ENCODE results near the gene BMPER.

Gene BMPER

DNA sequence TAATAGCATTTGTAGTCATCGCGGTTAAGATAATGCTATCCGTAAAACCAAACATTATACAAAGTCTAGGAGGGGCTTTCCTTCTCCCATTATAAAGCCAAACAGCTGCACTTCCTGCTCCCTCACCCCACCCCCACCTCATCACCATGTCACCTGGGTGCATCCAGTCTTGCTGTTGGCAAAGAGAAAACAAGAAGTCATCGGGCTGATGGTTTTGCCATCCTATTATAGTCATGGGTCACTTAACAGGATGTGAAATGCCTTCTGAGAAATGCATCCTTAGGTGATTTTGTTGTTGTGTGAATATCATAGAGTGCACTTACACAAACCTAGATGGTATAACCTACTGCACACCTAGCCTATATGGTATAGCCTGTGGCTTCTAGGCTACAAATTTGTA, 157.0 kb downstream of the BMPER start:
- Histone ChIP-seq H3K9me2 (replicated peaks; ENCODE audit: insufficient read depth, low read length) (no peaks in the 10 kb centered on the region), H2AFZ (ENCODE audit: low read depth, low read length, severe bottlenecking) (no peak overlapping the region), H3K4me2 (ENCODE audit: low read depth, low read length, poor library complexity, severe bottlenecking) (no peak overlapping the region), H3K36me3 (ENCODE audit: low read length) (no peaks in the 10 kb centered on the region), H3K79me2 (ENCODE audit: insufficient read depth, low read length) (no peaks in the 10 kb centered on the region), H3K9ac (ENCODE audit: low read length) (no peak overlapping the region), H4K20me1 (ENCODE audit: low read depth, low read length) (no peaks in the 10 kb centered on the region), H3K27me3 (ENCODE audit: low read length) (no peaks in the 10 kb centered on the region), H3K4me3 (ENCODE audit: insufficient read depth, low read length, poor library complexity, severe bottlenecking) (no peak overlapping the region), H3K27ac (ENCODE audit: low read depth, low read length) (no peak overlapping the region), H3K9me3 (ENCODE audit: insufficient read depth, low read length) (no peaks in the 10 kb centered on the region), H3F3A (ENCODE audit: insufficient read depth) (no peaks in the 10 kb centered on the region)
- TF ChIP-seq, protein P1, sequence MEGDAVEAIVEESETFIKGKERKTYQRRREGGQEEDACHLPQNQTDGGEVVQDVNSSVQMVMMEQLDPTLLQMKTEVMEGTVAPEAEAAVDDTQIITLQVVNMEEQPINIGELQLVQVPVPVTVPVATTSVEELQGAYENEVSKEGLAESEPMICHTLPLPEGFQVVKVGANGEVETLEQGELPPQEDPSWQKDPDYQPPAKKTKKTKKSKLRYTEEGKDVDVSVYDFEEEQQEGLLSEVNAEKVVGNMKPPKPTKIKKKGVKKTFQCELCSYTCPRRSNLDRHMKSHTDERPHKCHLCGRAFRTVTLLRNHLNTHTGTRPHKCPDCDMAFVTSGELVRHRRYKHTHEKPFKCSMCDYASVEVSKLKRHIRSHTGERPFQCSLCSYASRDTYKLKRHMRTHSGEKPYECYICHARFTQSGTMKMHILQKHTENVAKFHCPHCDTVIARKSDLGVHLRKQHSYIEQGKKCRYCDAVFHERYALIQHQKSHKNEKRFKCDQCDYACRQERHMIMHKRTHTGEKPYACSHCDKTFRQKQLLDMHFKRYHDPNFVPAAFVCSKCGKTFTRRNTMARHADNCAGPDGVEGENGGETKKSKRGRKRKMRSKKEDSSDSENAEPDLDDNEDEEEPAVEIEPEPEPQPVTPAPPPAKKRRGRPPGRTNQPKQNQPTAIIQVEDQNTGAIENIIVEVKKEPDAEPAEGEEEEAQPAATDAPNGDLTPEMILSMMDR (IDR thresholded peaks at IDR 0.05; ENCODE audit: insufficient read depth, low read length, poor library complexity, severe bottlenecking): no peak
- no peak for TF ChIP-seq EZH2phosphoT487 (conservative IDR thresholded peaks at IDR 0.05; ENCODE audit: low read length)

DNA sequence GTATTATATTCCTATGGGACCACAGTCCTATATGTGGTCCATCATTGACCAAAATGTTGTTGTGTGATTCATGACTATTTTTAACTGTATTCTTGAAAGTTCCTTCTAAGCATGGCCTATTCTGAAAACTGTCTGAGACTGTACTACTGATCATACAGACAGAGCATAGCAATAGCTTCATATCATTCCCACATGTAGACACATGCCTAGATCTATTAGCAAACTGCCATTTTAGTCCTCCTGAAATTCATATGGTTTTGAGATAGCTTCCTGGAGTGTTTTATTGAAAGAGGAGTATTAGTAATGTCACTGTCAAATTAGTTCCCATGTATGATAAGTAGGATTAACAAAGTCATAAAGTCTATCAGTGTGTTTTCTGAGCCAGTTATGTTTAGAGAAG, 157.5 kb downstream of the BMPER start:
- Histone ChIP-seq H4K20me1 (ENCODE audit: low read depth, low read length) (no peaks in the 10 kb centered on the region), H2AFZ (ENCODE audit: low read depth, low read length, severe bottlenecking) (no peak overlapping the region), H3K4me3 (ENCODE audit: insufficient read depth, low read length, poor library complexity, severe bottlenecking) (no peak overlapping the region), H3F3A (ENCODE audit: insufficient read depth) (no peaks in the 10 kb centered on the region), H3K27ac (ENCODE audit: low read depth, low read length) (no peak overlapping the region), H3K9me2 (replicated peaks; ENCODE audit: insufficient read depth, low read length) (no peaks in the 10 kb centered on the region), H3K4me2 (ENCODE audit: low read depth, low read length, poor library complexity, severe bottlenecking) (no peak overlapping the region), H3K36me3 (ENCODE audit: low read length) (no peaks in the 10 kb centered on the region), H3K9ac (ENCODE audit: low read length) (no peak overlapping the region), H3K79me2 (ENCODE audit: insufficient read depth, low read length) (no peaks in the 10 kb centered on the region), H3K27me3 (ENCODE audit: low read length) (no peaks in the 10 kb centered on the region), H3K9me3 (ENCODE audit: insufficient read depth, low read length) (no peaks in the 10 kb centered on the region)
- TF ChIP-seq, protein P1 (IDR thresholded peaks at IDR 0.05; ENCODE audit: insufficient read depth, low read length, poor library complexity, severe bottlenecking): no peak
- no peak for TF ChIP-seq EZH2phosphoT487 (conservative IDR thresholded peaks at IDR 0.05; ENCODE audit: low read length)

DNA sequence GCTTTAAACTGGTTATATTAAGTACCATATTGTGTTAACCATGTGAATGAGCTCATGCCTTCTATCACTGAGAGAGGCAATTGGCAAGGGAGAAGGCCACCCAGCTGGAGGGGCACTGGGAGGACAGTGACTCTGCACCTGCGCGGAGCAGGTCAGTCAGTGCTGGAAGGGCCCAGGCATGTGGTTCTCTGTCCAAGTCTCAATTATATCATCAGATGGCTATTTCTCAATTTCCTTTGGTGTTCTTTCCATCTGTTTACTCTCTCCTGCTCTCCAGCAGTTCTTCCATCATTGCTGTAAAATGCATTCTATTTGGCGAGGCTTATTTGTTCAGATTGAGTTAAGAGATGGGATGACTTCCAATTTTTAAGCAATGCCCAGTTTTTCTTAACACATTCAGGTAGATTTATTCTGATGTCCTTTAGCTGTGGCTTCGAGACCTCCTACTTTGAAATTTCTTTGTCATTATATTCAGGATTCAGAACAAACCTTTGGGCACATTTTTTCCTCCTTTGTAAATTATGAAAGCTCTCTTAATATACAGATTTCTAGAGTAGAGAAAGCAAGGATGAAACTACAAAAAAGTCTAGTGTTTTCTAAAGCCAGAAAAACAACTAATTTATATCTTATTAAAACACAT, 159.3 kb downstream of the BMPER start:
- H4K20me1 ChIP-seq (ENCODE audit: low read depth, low read length): no peaks in the 10 kb centered on the region
- H3K4me3 ChIP-seq (ENCODE audit: insufficient read depth, low read length, poor library complexity, severe bottlenecking): no peak overlapping the region
- no peaks in the 10 kb centered on the region for H3F3A ChIP-seq (ENCODE audit: insufficient read depth)
- H3K36me3 ChIP-seq (ENCODE audit: low read length): no peaks in the 10 kb centered on the region
- no peaks in the 10 kb centered on the region for H3K79me2 ChIP-seq (ENCODE audit: insufficient read depth, low read length)
- no peak overlapping the region for H3K9ac ChIP-seq (ENCODE audit: low read length)
- H2AFZ ChIP-seq (ENCODE audit: low read depth, low read length, severe bottlenecking): no peak overlapping the region
- no peaks in the 10 kb centered on the region for H3K9me2 ChIP-seq (replicated peaks; ENCODE audit: insufficient read depth, low read length)
- no peaks in the 10 kb centered on the region for H3K27me3 ChIP-seq (ENCODE audit: low read length)
- H3K9me3 ChIP-seq (ENCODE audit: insufficient read depth, low read length): no peaks in the 10 kb centered on the region
- H3K4me2 ChIP-seq (ENCODE audit: low read depth, low read length, poor library complexity, severe bottlenecking): no peak overlapping the region
- H3K27ac ChIP-seq (ENCODE audit: low read depth, low read length): no peak overlapping the region
- TF ChIP-seq EZH2phosphoT487 (conservative IDR thresholded peaks at IDR 0.05; ENCODE audit: low read length): no peak

DNA sequence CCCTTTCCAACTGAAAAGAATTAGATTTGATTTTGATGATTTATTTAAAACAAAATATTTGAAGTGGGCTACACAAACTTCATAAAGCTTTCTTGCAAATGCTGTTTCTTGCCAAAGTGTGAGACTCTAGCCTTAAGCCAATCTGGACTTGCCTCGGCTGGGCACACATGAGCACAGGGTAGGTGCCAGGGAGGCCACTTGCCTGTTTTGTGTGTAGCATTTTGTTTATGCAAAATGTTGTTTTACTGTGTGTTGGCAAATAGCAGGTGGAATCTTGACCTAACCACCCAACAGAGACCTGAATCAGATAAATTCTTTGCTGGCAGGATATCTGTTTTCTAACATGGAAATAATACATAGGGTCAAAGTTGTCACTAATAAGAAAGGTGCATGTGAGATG, 161.1 kb downstream of the BMPER start:
- H3K27ac ChIP-seq (ENCODE audit: low read depth, low read length): no peak overlapping the region
- H3K9ac ChIP-seq (ENCODE audit: low read length): no peak overlapping the region
- H4K20me1 ChIP-seq (ENCODE audit: low read depth, low read length): no peaks in the 10 kb centered on the region
- no peak overlapping the region for H3K4me3 ChIP-seq (ENCODE audit: insufficient read depth, low read length, poor library complexity, severe bottlenecking)
- H3F3A ChIP-seq (ENCODE audit: insufficient read depth): no peaks in the 10 kb centered on the region
- H3K9me3 ChIP-seq (ENCODE audit: insufficient read depth, low read length): no peaks in the 10 kb centered on the region
- no peaks in the 10 kb centered on the region for H3K27me3 ChIP-seq (ENCODE audit: low read length)
- TF ChIP-seq, protein P1 (IDR thresholded peaks at IDR 0.05; ENCODE audit: insufficient read depth, low read length, poor library complexity, severe bottlenecking): no peak
- no peak for TF ChIP-seq EZH2phosphoT487 (conservative IDR thresholded peaks at IDR 0.05; ENCODE audit: low read length)
- no peak overlapping the region for H2AFZ ChIP-seq (ENCODE audit: low read depth, low read length, severe bottlenecking)
- no peaks in the 10 kb centered on the region for H3K36me3 ChIP-seq (ENCODE audit: low read length)
- no peaks in the 10 kb centered on the region for H3K79me2 ChIP-seq (ENCODE audit: insufficient read depth, low read length)
- H3K4me2 ChIP-seq (ENCODE audit: low read depth, low read length, poor library complexity, severe bottlenecking): no peak overlapping the region
- H3K9me2 ChIP-seq (replicated peaks; ENCODE audit: insufficient read depth, low read length): no peaks in the 10 kb centered on the region
